ENCODE measurements around the gene ALDH3B2.
A peak's percentile ranks its signal among the peaks of the same experiment; 100 is the strongest.

The ALDH3B2 gene

DNA sequence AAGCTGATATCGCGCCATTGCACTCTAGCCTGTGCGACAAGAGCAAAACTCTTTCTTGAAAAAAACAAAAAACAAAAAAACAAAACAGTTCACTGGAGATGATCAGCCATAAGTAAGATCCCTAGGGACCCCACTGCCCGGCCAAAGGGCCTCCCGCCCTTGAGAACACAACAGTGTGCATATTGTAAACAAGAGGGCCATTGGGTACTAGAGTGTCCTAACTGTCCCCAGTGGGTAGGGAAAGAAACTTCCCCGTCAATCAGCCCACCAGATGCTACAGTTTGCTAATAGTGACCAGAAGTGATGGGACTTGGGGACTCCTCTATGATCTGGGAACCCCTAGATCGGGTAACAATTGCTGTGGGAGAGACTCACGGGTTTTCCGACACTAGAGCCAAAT lies 20.2 kb downstream of the ALDH3B2 start:
- no peak for FAIRE-seq
- no peak for TF ChIP-seq CTCF (IDR thresholded peaks at IDR 0.05; ENCODE audit: insufficient read depth, missing control alignments)
- DNase-seq (ENCODE audit: insufficient read length, low spot score), result no peak

DNA sequence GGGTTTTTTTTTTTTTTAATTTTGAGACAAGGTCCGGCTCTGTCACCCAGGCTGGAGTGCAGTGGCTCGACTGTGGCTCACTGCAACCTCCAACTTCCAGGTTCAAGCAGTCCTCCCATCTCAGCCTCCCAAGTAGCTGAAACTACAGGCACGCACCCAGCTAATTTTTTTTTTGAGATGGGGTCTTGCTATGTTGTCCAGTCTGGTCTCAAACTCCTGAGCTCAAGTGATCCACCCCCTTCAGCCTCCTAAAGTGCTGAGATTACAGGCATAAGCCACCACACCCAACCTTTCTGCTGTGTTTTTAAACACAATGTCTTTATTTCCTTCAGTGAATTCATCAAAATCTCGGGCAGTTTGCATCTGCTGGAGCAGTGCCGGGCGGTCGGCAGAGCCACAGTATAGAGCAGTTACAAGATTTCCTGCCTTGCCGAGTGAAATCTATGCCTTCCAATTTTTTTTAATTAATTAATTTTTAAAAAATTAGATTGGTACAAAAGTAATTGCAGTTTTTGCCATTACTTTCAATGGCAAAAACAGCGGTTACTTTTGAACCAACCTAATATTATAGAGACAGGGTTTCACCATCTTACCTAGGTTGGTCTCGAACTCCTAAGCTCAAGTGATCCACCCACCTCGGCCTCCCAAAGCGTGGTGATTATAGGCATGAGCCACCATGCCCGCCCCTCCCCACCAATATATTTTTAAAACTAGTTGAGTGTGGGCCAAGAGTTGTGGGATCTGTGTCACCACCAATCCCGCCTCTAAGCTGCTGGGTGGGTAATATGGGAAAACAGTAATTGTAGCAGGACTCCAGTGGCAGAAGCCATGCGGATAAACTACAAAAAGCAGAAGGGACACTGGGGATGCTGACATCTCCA lies 21.2 kb downstream of the ALDH3B2 start:
- DNase-seq (ENCODE audit: insufficient read length, low spot score) (no peak), FAIRE-seq (no peak)
- no peak for TF ChIP-seq CTCF (IDR thresholded peaks at IDR 0.05; ENCODE audit: insufficient read depth, missing control alignments)

DNA sequence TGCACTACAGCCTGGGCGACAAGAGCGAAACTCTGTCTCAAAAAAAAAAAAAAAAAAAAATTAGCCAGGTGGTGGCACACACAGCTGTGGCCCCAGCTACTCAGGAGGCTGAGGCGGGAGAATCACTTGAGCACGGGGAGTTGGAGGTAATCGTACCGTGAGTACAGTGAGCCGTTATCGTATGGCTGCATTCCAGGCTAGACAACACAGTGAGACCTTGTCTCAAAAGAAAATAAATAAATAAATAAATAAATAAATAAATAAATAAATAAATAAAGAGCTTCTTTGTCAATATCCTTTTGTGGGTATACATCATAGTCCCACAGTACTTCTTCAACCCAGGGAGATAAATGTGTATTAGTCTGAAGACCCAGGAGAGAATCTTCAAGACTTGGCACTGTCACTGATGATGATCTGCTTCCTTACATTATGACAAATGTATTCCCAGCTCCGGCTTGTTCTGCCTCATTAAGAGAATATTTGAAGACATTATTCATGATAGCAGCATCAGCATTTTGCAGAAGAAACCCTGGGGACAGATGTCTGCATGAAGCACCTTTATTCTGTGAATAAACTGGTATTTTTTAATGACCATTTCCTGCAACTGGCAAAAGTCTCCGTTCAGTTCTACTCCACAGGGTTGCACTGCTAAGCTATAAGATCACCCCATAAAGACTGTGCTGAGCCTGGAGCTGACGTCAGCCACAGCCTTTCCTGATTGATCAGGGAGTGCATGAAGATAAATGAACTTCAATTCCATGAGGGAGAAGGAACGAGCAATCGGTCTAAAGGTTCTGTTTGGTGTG lies 22.2 kb downstream of the ALDH3B2 start:
- TF ChIP-seq CTCF (IDR thresholded peaks at IDR 0.05; ENCODE audit: insufficient read depth, missing control alignments), result no peak
- FAIRE-seq, result no peak
- DNase-seq (ENCODE audit: insufficient read length, low spot score), result no peak

- no peak for TF ChIP-seq CTCF (IDR thresholded peaks at IDR 0.05; ENCODE audit: insufficient read depth, missing control alignments)
- no peak for DNase-seq (ENCODE audit: insufficient read length, low spot score)
- no peak for FAIRE-seq
Measured at GRCh38 chr11:67649634-67650510, 24.6 kb downstream of the ALDH3B2 start.

GRCh38 chr11:67648796-67649613 lies 25.4 kb downstream of the ALDH3B2 start:
- FAIRE-seq (no peak), DNase-seq (ENCODE audit: insufficient read length, low spot score) (no peak)
- TF ChIP-seq CTCF (IDR thresholded peaks at IDR 0.05; ENCODE audit: insufficient read depth, missing control alignments), result no peak

DNA sequence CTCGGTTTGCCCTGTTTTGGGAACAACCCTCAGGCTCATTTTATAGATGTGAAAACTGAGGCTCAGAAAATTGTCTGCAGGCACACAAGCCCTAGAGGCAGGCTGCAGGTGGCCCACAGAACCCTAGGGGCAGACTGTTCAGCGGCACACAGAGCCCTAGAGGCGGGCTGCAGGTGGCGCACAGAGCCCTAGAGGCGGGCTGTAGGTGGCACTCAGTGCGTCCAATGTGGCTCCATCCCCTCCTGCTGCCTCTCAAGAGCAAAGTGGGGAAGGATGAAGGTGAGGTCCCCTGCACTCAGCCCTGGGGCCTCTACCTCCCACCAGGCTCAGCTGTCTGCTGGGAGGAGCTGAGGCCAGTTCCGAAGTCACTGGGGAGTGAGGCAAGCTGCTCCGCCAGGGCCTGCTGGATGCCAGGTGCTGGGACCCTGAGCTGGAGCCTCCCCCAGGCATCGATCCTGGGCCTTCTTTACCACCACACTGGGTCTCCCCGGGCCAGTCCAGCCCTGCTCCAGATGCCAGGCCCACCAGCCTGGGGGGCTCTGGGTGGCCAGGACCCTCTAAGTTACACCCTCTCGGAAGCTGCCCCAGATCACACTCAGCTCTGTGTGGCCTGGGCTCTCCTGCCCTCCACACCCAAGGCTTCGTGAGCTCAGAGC lies 26.2 kb downstream of the ALDH3B2 start:
- peak; percentile 47 for TF ChIP-seq CTCF (IDR thresholded peaks at IDR 0.05; ENCODE audit: insufficient read depth, missing control alignments)
- DNase-seq (ENCODE audit: insufficient read length, low spot score) (no peak), FAIRE-seq (no peak)
